ENCODE results near the gene UNC5B.
A peak's percentile ranks its signal among the peaks of the same experiment; 100 is the strongest.
"Not testable (repeated sequence)": the region's sequence is repeated elsewhere in the genome, so short reads cannot be mapped to it uniquely, and the experiment has no call there.

The UNC5B gene

GRCh38 chr10:71209731-71210541 lies 2.4 kb upstream of the UNC5B start:
- DNase-seq (ENCODE audit: low spot score), result no peak

GRCh38 chr10:71210542-71210871 lies 1.9 kb upstream of the UNC5B start:
- DNase-seq (ENCODE audit: low spot score), result no peak

- DNase-seq (ENCODE audit: low spot score), result no peak
Observed at GRCh38 chr10:71211053-71211452, 1.3 kb upstream of the UNC5B start.

- no peak for DNase-seq (ENCODE audit: low spot score)
Observed at GRCh38 chr10:71211775-71212317, 524 bp upstream of the UNC5B start.

- no peak for DNase-seq (ENCODE audit: low spot score)
Observed at GRCh38 chr10:71213127-71213621, 804 bp downstream of the UNC5B start.

- DNase-seq (ENCODE audit: low spot score), result no peak
Observed at GRCh38 chr10:71213761-71214440, 1.5 kb downstream of the UNC5B start.

GRCh38 chr10:71214641-71215559 lies 2.5 kb downstream of the UNC5B start:
- no peak for DNase-seq (ENCODE audit: low spot score)

- no peak for DNase-seq (ENCODE audit: low spot score)
Observed at GRCh38 chr10:71216363-71216695, 4.0 kb downstream of the UNC5B start.

- DNase-seq (ENCODE audit: low spot score), result no peak
Observed at GRCh38 chr10:71216751-71217265, 4.4 kb downstream of the UNC5B start.

- no peak for DNase-seq (ENCODE audit: low spot score)
Observed at GRCh38 chr10:71217266-71218045, 5.1 kb downstream of the UNC5B start.

- DNase-seq (ENCODE audit: low spot score), result no peak
Observed at GRCh38 chr10:71218046-71218650, 5.8 kb downstream of the UNC5B start.

- no peak for DNase-seq (ENCODE audit: low spot score)
Observed at GRCh38 chr10:71218651-71219050, 6.3 kb downstream of the UNC5B start.

- not testable (repeated sequence) for DNase-seq (ENCODE audit: low spot score)
Observed at GRCh38 chr10:71219236-71219917, 7.0 kb downstream of the UNC5B start.

GRCh38 chr10:71219918-71220688 lies 7.7 kb downstream of the UNC5B start:
- DNase-seq (ENCODE audit: low spot score), result no peak

GRCh38 chr10:71220689-71221540 lies 8.5 kb downstream of the UNC5B start:
- no peak for DNase-seq (ENCODE audit: low spot score)

- no peak for DNase-seq (ENCODE audit: low spot score)
Observed at GRCh38 chr10:71221586-71222202, 9.3 kb downstream of the UNC5B start.

GRCh38 chr10:71222601-71223346 lies 10.4 kb downstream of the UNC5B start:
- DNase-seq (ENCODE audit: low spot score), result peak; percentile 75

Data from D341Med (cell line).